Measurements from ENCODE around the gene TUBD1.

- no peak for TF ChIP-seq CTCF (IDR thresholded peaks at IDR 0.05)
- no peak for TF ChIP-seq EP300 (IDR thresholded peaks at IDR 0.05)
These were observed 945 bp upstream of the TUBD1 start for GRCh38 chr17:59893676-59894100.

Measured in ovary (tissue), 3 donors.